Hematopoietic multipotent progenitor cell treated with erythropoietin and hydrocortisone succinate and interleukin-3 and kit ligand, for 4 days (in vitro differentiated cells): ENCODE measurements around the gene MYO3B.
A peak's percentile ranks its signal among the peaks of the same experiment; 100 is the strongest.
"Not testable (repeated sequence)": the region's sequence is repeated elsewhere in the genome, so short reads cannot be mapped to it uniquely, and the experiment has no call there.

Experiments
- DNase-seq: peaks from one replicate; pipeline ENCODE4 v3.0.0-alpha.2; 2015

The MYO3B gene

DNA sequence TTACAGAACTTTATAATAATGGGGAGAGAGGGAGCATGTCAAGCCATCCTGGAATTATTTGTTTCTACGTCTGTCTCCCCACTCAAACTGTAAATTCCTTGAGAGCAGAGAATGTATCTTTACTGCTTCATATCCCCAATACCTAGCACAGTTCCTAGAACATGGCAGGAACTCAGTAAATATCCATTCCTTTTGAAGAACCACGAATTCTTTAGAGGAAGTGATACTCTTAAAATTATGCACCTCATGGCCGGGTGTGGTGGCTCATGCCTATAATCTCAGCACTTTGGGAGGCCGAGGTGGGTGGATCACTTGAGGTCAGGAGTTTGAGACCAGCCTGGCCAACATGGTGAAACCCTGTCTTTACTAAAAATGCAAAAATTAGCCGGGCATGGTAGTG lies 171.3 kb downstream of the MYO3B start:
- DNase-seq: not testable (repeated sequence)

DNA sequence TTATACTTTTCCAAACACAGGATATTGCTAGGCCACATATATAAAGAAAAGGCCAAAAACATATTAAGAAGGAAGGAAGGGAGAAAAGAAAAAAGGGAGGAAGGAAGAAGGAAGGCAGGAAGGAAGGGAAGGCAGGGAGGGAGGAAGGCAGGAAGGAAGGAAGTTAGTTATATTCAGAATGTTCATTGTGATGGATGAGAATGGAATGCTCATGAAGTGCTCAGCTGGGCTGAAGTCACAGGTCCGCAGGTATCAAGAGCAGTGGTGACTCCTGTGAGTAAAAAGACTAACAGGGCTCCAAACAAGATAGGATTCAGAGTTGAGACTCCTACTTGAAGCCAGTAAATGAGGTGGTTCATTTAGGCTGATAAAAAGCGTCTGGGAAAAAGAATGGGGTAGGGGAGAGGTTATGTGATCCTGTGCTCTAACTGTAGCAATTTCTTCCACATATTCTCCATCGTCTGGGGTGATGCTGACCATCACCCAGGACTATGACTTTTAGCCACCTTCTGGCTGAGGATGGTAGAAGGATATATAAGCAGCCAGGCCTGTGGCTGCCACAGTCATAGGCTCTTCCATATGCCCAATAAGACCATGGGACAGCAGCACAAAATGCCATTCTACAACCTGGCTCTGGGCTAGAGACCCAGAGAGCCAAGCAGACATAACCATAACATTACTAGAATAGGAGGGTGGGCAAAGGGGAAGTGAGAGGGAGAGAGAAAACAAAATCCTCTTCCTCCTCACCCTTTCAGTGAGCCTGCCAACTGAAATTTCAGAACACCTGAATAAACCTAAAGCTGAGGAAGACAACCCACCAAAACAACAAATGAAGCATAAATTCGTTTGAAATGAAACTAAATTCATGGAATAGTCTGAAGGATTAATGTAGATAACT lies 173.2 kb downstream of the MYO3B start:
- DNase-seq: no peak

DNA sequence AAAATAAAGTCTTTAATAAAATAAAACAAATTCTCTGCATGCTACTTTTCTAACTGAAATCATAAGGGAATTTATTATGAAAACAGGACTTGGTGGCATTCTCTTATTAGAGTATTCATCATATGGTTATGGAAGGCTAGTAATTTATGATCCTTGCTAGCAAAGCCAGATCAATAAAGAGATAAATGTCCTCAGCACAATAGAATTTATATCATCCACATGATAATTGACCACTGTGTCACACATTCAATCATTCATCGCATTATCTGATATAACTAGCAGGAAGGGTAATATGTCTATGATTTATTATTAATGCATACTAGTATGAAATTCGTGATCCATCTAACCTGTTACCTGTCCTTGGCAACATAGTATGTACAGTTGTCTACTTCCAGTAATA lies 175.8 kb downstream of the MYO3B start:
- no peak for DNase-seq

DNA sequence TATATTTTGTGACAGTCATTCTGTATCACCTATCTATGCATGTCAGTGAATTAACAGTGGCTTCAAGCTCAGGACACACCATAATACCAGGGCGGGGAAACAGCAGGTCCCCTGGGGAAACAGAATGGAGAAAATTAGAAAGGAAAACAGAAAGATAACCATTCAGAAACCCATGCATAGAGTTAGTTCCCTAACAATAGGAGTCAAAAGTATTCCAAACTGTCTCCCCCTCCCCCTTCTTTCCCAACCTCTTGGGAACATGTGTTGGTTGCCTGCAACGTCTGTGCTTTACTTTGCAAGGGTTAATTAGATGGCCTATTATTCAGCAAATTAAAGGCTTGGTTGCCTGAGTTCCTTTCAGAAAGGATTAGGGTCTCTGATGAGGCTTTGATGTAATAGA lies 176.4 kb downstream of the MYO3B start:
- DNase-seq: no peak

DNA sequence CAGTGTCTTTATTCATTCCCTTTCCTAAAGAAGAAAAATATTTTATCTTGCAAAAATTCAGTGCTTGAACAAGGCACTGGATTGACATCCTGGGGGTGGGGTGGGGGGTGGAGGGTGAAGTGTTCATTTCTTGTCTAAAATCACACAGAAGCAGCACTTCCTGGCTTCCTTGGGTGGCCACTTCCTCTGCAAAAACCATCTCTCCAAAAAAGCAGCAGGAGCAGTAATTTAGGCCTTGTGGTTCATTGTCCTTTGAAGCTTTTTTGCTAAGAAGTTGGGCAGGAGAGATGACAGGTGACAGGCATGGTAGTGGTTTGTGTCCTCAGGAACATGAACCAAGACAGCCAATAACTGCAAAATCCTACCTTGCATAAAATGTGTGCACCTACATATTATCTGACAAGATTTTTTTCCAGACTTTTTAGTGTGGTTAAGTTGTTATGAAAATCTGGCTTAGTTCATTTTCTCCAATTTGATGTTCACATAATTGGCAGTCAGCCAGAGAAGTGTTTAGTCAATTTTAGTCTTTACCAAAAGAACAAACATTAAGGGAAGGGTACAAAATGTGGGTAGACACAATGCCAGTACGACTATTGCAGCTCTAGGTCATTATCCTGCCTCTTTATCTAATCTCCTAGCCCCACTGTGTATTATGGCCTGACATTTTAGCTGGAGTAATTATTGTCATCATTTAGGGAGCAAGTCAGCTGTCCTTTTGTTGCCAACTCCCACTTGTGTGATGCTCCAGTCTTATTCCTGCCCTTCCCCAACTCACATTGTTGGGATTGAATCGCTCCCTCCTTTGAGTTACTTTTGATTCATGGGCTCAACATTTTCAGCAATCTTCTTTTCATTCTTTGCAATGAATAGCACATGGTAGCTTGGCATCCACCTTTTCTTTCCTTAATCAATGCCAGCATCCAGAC lies 177.2 kb downstream of the MYO3B start:
- DNase-seq: peak; percentile 71

DNA sequence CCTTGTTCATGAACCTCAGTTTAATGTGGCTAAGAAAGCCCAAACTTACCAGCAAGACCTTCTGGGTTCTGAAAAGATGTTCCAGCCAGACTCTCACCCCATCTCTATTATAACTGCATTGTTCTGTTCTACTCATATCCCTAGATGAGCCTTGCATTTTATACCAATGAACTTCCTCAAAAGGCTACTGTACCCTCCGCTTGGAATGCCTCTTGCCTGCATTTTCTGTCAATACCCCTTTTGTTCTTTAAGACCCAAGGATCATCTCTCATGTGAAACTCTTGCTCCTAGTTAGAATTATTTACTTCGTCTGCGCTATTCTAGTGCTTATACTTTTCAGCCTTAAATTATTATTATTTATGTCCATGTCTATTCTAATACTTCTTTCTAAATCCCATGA lies 181.5 kb downstream of the MYO3B start:
- DNase-seq: no peak

DNA sequence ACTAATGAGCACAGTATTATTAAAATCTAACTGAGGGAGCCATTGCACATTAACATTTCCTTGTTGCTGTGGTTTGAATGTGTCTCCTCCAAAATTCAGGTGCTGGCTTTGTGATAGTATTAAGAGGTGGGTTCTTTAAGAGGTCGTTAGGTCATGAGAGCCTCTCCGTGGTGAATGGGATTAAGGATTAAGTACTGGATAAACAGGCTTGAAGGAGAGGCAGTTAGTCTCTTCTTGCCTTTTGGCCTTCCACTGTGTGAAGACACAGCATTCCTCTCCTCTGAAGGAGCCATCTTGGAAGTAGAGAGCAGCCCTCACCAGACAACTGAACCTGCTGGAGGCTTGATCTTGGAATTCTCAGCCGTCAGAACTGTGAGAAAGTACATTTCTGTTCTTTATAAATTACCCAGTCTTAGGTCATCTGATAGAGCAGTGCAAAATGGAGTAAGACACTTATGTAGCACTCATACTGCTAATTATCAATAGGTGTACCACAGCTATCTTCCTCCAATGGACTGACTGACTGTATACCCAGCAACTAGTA lies 182.7 kb downstream of the MYO3B start:
- no peak for DNase-seq

DNA sequence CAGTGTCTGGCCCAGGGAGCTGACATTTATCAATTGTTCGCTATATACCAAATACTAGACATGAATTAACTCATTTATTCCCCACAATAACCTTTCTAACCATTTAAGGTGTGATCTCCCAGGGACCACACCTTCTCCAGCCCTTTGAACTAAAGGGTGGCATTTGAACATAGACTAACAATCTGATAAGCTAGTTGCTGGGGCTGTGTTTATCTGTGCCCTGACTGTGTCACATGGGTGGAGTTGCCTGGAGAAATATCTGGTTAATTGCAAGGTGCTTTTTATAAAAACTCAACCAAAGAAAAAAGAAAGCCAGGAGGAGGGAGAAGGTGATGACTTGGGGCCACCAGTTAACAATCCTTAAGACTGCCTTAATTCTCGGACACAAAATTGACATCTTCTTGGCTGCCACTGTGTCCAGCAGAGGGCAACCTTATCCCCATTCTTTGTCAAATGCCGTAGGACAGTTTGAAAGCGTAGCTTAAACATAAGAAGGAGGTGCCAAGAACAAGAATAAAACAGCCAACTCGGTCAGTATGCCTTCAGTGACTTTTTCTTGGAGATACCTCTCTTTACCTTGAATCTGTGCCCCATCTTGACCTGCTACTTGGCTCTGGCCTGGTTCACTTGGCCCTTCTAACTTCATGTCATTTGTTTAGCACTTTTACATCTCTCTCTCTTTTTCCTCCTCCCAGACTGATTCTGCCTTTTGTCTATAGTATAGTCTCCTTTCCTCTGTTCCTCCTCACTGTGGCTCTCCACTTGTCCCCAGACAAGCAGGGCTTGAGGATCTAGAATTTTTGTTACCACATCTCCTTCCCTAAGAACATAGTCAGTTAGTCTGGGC lies 183.4 kb downstream of the MYO3B start:
- DNase-seq: peak; percentile 86

DNA sequence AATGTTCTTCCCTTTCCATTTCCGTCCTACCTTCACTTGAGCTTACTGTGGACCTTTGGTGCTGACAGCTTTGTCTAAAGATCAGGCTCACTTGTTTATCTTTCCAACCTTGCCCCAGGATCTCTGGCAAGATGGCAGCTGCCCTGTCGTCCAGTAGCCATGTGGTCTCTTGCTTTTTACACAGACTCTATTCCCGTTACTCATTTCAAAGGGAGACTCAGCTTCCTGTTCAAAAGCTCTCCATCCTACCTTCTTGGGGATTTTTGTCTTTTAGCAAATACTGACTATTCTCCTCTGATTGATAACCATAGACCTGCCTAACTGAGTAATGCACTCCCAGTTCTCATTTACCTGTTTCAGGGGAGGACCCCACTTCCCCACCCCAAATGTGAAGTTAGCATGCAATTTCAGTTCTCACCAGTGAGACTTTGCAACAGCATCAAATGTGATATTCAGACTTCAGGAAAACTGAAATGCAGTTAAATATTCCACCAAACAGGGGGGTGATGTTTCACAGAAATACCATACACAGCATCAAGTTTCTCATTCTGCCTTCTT lies 184.4 kb downstream of the MYO3B start:
- no peak for DNase-seq

DNA sequence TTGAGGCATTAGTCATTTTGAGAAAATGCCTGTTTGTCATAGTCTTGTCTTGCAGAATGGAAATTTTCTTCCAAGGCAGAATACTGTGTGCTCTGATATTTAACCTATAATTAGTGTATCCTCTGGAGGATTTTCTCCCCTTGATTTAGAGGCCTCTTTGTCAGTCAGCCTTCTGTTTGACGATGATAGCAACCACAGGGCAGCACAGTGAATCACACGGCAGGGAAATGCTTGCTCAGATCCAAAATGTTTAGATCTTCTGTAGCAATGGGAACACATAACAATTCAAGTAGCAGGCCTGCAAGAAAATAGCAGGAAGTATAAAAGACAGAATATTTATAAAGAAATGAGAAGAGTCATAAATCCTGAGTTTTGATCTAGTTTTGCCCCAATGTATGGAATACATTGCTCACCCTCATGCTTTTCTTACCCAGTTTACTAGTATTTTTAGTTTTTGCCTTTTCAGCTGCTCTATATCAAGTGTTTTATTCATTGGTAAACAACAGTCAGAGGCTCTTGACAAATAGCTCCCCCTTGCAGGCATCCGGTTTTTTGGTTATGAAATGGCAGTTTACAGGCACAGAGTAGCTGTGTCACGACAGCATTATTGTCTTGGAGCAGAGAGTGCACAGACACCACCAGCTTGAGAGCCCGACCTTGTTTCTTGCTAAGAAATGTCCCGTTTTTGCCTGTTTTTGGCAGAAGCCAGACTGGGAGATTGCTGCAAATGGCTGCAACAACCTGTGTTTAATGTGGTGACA lies 185.1 kb downstream of the MYO3B start:
- peak; percentile 77 for DNase-seq

DNA sequence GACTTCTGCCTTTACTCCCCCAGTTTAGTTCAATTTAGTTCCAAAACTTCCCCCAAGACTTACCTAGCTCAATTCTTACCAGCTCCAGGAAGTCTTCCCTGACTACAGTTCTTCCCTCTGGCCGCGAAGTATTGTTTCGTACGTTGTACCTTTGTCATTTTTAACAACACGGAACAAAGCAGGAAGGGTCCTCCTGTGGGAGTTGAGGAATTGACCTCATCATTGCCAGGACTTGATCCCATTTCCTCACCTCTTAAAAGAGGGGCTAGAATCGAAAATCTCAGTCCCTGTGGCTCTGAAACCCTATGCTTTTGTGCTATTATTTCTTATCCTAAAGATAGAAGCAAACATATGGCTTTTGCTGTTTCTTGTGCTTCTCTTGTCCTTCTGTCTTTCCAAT lies 187.1 kb downstream of the MYO3B start:
- DNase-seq: no peak

DNA sequence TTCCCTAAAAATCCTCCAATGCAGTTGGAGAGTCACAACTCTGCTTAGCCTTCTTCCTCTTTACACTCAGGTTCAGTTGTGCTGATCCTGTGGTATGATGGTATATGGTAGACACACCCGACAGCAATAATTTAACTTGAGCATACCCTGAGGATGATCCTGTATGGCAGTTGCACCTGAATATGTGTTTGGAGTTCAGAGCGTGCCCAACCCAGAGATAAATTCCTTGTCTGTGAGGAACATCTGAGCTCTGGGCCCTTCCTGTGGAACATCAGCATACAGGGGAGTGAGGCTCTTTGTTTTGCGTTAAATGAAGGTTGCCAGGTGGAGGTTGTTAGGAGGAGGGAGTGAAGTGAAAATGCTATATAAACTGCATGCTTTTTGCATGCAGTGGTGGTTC lies 187.7 kb downstream of the MYO3B start:
- DNase-seq: no peak

DNA sequence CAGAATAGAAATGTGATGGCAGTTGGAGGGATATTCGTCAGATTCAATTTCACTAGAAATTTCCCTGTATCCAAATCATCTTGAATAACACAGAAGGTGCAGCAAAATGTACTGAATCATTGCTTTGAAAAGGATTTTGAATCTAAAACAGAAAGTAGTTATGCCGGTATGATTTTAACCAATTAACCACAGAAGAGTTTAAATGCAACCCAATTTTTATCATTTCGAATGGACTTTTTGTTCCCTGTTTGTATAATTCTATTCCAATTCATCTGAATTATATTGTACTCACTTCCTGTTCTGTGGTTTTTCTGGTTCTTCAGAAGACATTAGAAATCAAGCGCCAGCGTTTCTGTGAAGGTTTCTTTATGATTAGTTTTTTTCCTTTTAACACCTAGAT lies 190.4 kb downstream of the MYO3B start:
- peak; percentile 37 for DNase-seq

DNA sequence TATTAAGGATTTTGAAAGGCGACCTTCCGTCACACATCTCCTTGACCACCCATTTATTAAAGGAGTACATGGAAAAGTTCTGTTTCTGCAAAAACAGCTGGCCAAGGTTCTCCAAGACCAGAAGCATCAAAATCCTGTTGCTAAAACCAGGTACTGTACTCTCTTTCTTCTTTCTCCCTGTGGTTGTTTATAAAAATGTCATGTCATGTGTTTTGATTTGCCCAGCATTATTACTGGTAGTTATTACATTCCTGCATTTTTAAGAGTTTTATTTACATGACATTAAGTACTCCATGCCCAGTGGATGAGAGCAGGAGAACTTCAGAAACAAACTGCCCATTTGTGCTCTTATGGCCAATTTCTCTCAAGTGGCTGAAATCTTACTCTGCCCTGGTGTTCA lies 191.3 kb downstream of the MYO3B start:
- no peak for DNase-seq

DNA sequence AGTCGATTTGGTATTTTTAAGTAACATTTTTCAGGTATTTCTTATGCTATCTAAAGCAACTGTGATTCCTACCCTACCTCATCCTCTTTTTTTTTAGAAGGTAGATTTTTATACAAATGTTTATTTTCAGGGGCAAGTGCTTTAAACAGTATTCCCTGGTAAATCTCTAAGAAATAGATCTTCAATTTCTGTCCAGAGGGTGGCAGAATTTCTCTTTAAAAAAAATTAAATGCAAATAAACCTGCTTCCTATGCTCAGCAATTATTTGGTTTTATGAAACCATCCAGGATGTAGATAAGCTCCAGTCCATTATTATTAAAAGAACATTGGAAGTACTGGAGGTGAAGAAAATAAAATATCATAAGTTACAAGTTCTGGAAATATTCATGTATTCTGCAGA lies 191.9 kb downstream of the MYO3B start:
- DNase-seq: peak; percentile 62

DNA sequence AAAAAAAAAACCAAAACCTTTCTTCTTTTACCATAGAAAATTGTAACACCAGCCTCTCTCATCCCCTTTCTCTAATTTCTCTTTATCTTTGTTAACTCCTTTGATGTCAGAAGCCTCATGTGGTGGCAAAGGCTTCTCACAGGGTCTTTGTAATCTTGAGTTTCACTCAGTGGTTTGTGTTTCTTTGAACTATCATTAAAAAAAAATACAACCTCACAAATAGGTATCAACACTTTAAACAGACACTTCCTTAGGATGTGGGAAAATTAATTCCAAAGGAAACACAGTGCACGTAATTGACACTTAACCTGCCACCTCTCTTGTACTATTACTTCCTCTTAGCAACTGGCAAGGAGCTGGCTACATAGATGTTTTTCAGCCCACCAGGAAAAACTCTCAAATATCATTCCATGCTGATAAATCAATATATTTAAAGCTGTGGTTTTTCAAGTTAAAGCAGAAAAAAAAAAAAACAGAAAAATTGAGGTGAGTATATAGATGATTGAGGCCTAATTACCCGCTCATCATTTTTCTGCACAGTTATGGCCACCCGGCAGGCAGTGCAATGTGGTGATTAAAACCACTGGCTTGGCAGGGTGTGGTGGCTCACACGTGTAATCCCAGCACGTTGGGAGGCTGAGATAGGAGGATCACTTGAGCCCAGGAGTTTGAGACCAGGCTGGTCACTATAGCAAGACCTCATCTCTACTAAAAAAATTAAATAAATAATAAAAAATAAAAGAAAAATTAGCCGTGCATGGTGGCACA lies 193.5 kb downstream of the MYO3B start:
- DNase-seq: peak; percentile 31

DNA sequence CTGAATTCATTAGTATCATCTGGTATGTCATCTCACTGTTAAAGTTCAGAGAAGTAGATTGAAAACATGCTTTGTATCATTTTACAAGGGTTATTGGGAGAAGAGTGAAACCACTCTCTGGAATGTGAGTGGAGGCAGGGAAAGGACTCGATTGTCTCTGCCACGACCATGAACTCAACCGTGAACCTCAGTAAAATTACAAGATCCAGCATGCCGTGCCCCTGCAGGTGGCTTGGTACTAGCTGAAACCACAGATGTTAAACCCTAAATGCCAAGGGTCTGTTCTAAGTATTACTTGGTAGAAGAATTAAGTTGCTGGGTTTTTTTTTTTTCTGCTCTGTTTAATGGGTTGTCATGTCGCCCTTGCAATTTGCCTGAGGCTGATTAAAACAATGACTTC lies 197.2 kb downstream of the MYO3B start:
- DNase-seq: no peak

DNA sequence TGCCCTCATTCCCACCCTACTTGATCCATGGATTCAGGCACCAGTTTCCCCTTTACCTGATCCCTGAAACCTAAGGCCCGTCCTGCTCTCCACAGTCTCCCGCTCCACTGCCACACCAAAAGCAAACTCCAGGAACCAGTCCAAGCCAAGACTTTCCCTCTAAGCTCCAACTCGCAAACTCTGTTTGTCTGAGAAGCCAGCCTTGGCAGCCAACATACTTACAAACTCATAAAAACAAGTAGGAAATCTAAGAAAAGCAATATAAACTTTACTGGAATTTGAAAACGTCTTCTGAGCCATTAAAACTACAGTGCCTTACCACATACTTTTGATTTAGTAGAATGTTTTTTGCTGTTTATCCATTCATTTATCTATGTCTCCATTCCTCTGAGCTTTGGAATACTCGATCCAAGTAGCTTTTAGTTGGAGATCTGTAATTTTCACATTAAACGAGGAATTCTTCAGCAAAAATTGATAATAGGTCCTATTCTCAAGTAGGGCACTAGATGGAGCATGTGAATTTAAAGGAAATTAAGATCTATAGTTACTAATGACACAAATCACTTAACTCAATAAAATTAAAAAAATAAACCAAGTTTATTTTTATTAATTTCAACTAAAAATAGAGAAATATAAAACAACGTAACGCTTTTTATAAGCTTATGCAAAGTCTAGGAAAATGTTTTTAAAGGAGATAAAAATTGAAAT lies 199.7 kb downstream of the MYO3B start:
- DNase-seq: no peak

DNA sequence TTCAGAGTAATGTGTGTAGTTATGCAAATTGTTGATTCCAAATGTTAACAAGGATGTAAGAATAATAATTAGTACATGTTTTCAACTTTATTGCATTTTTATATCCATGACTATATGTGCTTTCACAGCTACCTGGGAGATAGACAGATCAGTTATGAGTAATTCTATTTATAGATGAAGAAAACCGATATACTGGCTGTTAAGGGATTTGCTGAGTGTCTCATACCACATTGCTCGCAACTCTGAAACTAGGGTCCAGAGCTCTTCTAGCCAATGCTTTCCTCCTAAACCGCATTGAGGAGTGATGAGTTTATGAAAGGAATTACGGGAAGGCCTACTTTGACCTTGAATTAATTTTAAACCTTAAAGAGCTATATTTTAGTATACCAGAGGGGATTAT lies 202.3 kb downstream of the MYO3B start:
- no peak for DNase-seq

DNA sequence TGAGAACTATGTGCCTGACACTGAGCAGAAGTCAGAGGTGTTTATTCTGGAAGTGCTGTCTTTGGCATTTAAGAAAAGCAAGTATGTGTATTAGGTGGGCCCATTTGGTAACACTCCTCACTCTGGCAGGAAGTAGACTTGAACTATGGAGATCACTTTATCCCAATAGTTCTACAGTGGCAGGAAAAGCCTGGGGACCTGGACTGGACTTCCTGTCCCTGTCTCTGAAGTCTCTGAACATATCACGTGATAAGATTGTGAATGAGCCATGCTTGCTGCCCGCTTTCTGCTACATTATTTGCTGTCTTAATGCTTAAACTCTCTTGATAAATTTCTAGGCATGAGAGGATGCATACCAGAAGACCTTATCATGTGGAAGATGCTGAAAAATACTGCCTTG lies 203.7 kb downstream of the MYO3B start:
- DNase-seq: no peak
